HG02642 (cell line): Measurements from ENCODE around the gene ZNF417.
"Not testable (repeated sequence)": the region's sequence is repeated elsewhere in the genome, so short reads cannot be mapped to it uniquely, and the experiment has no call there.

Source experiments
- ATAC-seq: cut with Tn5 transposase; IDR thresholded peaks from one replicate; pipeline ENCODE4 v1.9.1; 2021; ENCODE audit warnings: mild to moderate bottlenecking; ENCODE audit not compliant: unreplicated experiment, poor library complexity

The ZNF417 gene

GRCh38 chr19:57888107-57888559, 28.3 kb downstream of the ZNF417 start:
- ATAC-seq = no peak

DNA sequence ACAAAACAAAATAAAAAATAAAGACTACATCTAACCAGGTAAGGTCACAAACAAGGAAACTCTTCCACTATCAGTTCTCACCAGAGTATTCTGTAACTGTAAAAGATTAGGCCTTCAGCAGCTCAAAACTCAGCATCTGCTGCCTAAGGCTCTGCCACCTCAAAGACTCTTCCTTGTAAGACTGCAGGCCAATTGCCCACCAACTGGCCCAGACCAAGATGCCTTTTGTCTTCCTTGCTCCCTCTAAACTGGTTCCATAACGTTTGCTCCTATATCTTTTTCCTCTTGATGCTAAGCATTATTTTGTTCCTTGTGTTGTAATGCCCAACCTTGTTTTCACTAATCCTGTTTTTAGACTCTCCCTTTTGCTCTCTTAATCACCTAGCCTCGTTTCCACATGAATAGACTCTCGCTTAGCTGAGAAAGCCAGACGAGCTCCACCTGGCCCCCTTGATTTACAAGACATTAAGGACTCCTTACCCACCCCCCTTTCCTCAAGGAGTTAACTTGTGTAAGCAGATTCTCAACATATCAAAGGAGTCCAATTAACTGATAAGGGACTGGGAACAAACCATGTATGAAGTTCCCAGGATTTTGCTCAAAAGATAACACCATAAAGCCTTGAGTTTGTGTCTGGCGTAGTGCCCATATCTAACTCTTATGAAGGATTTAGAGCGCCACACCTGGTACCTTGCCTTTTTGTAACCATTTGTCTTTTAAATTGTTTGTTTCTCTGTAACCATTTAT, 29.0 kb downstream of the ZNF417 start:
- ATAC-seq = no peak

- ATAC-seq = no peak
Observed at GRCh38 chr19:57886046-57886445, 30.3 kb downstream of the ZNF417 start.

DNA sequence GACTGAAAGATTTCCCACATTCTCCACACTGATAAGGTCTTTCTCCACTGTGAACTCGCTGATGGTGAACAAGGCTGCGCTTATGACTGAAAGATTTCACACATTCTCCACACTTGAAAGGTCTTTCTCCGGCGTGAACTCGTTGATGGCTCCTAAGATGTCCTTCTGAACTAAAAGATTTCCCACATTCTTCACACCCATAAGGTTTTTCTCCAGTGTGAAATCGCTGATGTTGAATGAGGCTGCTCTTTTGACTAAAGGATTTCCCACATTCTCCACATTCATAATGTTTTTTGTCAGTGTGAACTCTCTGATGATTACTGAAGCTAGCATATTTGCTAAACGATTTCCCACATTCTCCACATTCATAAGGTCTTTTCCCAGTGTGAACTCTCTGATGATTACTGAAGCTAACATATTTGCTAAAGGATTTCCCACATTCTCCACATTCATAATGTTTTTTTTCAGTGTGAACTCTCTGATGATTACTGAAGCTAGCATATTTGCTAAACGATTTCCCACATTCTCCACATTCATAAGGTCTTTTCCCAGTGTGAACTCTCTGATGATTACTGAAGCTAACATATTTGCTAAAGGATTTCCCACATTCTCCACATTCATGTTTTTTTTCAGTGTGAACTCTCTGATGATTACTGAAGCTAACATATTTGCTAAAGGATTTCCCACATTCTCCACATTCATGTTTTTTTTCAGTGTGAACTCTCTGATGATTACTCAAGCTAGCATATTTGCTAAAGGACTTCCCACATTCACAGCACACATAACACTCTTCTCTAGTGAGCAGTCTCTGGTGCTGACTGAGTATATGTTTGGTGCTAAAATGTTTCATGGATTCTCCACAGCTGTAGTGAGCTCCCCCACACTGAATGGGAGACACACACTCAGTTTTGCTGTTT, 42.3 kb downstream of the ZNF417 start:
- ATAC-seq = not testable (repeated sequence)

- no peak for ATAC-seq
Observed at GRCh38 chr19:57872450-57872849, 43.9 kb downstream of the ZNF417 start.

DNA sequence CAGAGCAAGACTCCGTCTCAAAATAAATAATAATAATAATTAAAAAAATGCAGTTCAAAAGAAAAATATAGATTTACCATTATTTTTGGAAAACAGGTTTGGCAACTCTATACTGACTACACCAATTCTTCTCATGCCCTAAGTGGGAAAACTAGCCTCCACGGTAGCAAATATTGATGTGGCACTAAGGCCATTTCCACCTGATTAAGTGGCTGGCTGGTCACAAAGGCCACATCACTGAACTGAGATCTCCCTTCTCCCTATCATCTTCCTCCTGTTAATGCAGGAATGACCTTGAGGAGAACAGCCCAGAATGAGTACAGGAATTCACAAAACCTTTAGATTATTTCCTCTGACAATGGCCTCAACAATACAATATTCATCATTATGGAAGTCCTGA, 46.2 kb downstream of the ZNF417 start:
- ATAC-seq = no peak

- ATAC-seq = not testable (repeated sequence)
Observed at GRCh38 chr19:57869655-57870054, 46.7 kb downstream of the ZNF417 start.

DNA sequence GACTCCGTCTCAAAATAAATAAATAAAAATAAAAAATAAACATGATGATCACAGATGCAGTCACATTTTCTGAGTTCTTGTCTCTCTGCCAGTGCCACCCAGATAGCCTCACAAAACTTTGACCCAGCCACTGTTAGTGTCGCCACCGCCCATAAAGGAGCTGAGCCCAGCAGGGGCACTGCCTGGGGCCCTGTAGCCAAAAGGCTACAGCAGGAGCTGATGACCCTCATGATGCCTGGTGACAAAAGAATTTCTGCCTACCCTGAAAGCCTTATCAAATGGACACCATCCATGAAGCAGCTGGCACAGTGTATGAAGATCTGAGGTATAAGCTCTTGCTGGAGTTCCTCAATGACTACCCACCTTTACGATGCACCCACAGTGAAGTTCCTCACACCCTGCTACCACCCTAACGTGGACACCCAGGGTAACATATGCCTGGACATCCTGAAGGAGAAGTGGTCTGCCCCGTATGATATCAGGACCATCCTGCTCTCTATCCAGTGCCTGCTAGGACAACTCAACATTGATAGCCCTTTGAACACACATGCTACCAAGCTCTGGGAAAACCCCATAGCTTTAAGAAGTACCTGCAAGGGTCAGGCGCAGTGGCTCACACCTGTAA, 48.4 kb downstream of the ZNF417 start:
- ATAC-seq = no peak
